ENCODE measurements around the gene CELF2.

Gene CELF2

DNA sequence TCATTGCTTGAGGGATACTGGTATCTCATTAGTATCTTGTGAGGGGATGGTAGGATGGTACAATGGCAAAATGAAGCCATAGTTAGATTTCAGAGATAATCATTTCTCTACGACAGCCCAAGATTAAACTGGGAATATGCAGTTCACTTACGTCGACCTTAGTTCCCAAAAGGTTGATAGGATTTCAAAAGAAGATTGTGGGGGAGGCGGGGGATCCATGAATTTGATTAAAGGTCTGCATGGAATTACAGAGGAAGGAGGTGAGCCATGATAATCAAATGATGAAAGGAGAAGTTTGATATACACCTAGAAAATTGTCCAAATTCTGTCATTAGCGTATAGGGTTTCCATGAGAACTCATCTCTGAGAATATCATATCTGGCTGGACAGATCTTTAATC is 206.6 kb downstream of the CELF2 start:
- TF ChIP-seq, protein P1, sequence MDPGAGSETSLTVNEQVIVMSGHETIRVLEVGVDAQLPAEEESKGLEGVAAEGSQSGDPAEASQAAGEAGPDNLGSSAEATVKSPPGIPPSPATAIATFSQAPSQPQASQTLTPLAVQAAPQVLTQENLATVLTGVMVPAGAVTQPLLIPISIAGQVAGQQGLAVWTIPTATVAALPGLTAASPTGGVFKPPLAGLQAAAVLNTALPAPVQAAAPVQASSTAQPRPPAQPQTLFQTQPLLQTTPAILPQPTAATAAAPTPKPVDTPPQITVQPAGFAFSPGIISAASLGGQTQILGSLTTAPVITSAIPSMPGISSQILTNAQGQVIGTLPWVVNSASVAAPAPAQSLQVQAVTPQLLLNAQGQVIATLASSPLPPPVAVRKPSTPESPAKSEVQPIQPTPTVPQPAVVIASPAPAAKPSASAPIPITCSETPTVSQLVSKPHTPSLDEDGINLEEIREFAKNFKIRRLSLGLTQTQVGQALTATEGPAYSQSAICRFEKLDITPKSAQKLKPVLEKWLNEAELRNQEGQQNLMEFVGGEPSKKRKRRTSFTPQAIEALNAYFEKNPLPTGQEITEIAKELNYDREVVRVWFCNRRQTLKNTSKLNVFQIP (CRISPR knock-in tag; IDR thresholded peaks at IDR 0.05; ENCODE audit: borderline replicate concordance, low read depth), result no peak
- TF ChIP-seq ZC3H10 (CRISPR knock-in tag; IDR thresholded peaks at IDR 0.05), result no peak
- no peak for ATAC-seq

DNA sequence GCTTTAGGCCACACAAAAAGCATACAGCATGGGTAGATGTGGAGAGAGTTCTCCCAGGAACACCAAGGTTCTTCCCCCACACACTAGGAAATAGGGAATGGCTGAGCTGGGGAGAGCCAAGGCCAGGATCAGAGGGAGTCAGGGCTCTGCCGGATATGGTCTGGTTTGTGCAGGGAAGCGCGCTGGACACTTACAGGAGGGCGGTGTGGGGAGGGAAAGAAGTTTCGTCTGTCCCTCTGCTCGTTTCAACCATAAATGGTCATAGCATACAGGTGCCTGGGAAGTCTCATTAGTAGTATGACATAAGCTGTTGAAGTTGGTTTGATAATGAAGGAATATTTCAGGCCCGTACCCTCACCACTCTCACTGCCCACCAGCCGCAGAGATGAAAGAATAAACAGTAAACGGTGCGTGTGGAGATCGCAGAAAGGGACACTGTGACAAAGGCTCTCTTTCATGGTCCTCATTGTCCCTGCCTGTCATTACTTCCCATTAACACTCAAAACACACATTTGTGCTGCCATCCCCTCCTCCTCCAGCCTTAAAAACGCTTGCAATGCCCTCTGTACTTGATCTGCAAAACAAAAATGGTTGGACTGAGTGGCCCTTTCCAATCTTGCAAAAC is 207.2 kb downstream of the CELF2 start:
- TF ChIP-seq OSR1 (CRISPR knock-in tag; IDR thresholded peaks at IDR 0.05), result no peak
- TF ChIP-seq ZNF70 (CRISPR knock-in tag; IDR thresholded peaks at IDR 0.05), result no peak
- no peak for TF ChIP-seq TOX (CRISPR knock-in tag; IDR thresholded peaks at IDR 0.05; ENCODE audit: borderline replicate concordance)
- TF ChIP-seq ZFP30 (CRISPR knock-in tag; IDR thresholded peaks at IDR 0.05), result no peak
- no peak for TF ChIP-seq ZNF8 (CRISPR knock-in tag; IDR thresholded peaks at IDR 0.05)
- TF ChIP-seq, protein P1 (CRISPR knock-in tag; IDR thresholded peaks at IDR 0.05; ENCODE audit: borderline replicate concordance, low read depth), result no peak
- TF ChIP-seq ZFP3 (CRISPR knock-in tag; IDR thresholded peaks at IDR 0.05), result no peak
- no peak for TF ChIP-seq ESRRG (CRISPR knock-in tag; IDR thresholded peaks at IDR 0.05)
- ATAC-seq, result no peak

DNA sequence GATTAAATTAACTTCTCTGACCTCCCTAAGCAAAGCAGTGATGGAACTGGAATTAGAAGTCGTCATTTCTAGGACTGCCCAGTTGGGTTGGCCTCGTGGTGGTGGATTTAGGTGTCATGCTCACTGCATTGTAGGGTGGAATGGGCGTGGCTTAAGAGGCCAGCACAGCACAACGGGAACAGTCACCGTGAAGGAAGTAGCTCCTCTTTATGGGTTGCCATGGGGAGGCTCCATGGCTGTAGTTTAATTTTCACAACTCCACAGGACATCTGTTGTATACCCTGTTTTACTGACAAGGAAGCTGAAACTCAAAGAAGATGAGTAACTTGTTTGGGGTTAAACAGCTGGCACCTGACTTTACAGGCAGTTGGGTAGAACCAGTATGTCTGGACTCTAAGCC is 208.3 kb downstream of the CELF2 start:
- no peak for ATAC-seq

DNA sequence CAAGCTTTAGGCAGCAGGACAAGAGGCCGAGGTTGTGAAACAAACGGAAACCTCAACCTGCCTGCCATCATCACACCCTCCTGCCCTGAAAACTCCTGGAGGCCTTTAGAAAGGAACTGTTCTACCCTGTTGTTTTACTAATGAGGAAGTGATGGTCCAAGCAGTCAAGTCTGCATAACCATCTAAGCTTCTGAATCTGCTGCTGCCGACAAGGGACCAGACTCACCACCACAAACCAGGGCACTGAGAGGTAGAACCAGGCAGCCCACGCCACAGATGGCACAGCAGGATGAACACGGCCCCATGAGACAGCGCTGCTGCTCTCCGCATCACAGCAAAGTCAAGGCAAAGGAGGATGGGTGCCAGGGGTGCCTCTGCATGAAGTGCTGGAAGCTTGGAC is 209.4 kb downstream of the CELF2 start:
- ATAC-seq, result no peak
- TF ChIP-seq TCF4 (CRISPR knock-in tag; IDR thresholded peaks at IDR 0.05; ENCODE audit: borderline replicate concordance) (no peak), RARB (CRISPR knock-in tag; IDR thresholded peaks at IDR 0.05) (no peak), ZNF70 (CRISPR knock-in tag; IDR thresholded peaks at IDR 0.05) (no peak), OSR1 (CRISPR knock-in tag; IDR thresholded peaks at IDR 0.05) (no peak), ISL1 (CRISPR knock-in tag; IDR thresholded peaks at IDR 0.05) (no peak), GLIS3 (CRISPR knock-in tag; IDR thresholded peaks at IDR 0.05) (no peak), ZC3H10 (CRISPR knock-in tag; IDR thresholded peaks at IDR 0.05) (no peak), BACH2 (CRISPR knock-in tag; IDR thresholded peaks at IDR 0.05; ENCODE audit: borderline replicate concordance) (no peak)
- TF ChIP-seq, protein P2, sequence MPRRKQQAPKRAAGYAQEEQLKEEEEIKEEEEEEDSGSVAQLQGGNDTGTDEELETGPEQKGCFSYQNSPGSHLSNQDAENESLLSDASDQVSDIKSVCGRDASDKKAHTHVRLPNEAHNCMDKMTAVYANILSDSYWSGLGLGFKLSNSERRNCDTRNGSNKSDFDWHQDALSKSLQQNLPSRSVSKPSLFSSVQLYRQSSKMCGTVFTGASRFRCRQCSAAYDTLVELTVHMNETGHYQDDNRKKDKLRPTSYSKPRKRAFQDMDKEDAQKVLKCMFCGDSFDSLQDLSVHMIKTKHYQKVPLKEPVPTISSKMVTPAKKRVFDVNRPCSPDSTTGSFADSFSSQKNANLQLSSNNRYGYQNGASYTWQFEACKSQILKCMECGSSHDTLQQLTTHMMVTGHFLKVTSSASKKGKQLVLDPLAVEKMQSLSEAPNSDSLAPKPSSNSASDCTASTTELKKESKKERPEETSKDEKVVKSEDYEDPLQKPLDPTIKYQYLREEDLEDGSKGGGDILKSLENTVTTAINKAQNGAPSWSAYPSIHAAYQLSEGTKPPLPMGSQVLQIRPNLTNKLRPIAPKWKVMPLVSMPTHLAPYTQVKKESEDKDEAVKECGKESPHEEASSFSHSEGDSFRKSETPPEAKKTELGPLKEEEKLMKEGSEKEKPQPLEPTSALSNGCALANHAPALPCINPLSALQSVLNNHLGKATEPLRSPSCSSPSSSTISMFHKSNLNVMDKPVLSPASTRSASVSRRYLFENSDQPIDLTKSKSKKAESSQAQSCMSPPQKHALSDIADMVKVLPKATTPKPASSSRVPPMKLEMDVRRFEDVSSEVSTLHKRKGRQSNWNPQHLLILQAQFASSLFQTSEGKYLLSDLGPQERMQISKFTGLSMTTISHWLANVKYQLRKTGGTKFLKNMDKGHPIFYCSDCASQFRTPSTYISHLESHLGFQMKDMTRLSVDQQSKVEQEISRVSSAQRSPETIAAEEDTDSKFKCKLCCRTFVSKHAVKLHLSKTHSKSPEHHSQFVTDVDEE (CRISPR knock-in tag; IDR thresholded peaks at IDR 0.05), result no peak
- TF ChIP-seq, protein P3, sequence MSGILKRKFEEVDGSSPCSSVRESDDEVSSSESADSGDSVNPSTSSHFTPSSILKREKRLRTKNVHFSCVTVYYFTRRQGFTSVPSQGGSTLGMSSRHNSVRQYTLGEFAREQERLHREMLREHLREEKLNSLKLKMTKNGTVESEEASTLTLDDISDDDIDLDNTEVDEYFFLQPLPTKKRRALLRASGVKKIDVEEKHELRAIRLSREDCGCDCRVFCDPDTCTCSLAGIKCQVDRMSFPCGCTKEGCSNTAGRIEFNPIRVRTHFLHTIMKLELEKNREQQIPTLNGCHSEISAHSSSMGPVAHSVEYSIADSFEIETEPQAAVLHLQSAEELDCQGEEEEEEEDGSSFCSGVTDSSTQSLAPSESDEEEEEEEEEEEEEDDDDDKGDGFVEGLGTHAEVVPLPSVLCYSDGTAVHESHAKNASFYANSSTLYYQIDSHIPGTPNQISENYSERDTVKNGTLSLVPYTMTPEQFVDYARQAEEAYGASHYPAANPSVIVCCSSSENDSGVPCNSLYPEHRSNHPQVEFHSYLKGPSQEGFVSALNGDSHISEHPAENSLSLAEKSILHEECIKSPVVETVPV (CRISPR knock-in tag; IDR thresholded peaks at IDR 0.05), result no peak

More for the DNA sequence above, 208.3 kb downstream of the CELF2 start:
- TF ChIP-seq TCF4 (CRISPR knock-in tag; IDR thresholded peaks at IDR 0.05; ENCODE audit: borderline replicate concordance) (no peak), ZNF565 (CRISPR knock-in tag; conservative IDR thresholded peaks at IDR 0.05; ENCODE audit: low read depth) (no peak), ESRRG (CRISPR knock-in tag; IDR thresholded peaks at IDR 0.05) (no peak)
- TF ChIP-seq, protein P4, sequence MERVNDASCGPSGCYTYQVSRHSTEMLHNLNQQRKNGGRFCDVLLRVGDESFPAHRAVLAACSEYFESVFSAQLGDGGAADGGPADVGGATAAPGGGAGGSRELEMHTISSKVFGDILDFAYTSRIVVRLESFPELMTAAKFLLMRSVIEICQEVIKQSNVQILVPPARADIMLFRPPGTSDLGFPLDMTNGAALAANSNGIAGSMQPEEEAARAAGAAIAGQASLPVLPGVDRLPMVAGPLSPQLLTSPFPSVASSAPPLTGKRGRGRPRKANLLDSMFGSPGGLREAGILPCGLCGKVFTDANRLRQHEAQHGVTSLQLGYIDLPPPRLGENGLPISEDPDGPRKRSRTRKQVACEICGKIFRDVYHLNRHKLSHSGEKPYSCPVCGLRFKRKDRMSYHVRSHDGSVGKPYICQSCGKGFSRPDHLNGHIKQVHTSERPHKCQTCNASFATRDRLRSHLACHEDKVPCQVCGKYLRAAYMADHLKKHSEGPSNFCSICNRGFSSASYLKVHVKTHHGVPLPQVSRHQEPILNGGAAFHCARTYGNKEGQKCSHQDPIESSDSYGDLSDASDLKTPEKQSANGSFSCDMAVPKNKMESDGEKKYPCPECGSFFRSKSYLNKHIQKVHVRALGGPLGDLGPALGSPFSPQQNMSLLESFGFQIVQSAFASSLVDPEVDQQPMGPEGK (CRISPR knock-in tag; IDR thresholded peaks at IDR 0.05; ENCODE audit: borderline replicate concordance), result no peak
- TF ChIP-seq, protein P2 (CRISPR knock-in tag; IDR thresholded peaks at IDR 0.05), result no peak
- TF ChIP-seq, protein P5, sequence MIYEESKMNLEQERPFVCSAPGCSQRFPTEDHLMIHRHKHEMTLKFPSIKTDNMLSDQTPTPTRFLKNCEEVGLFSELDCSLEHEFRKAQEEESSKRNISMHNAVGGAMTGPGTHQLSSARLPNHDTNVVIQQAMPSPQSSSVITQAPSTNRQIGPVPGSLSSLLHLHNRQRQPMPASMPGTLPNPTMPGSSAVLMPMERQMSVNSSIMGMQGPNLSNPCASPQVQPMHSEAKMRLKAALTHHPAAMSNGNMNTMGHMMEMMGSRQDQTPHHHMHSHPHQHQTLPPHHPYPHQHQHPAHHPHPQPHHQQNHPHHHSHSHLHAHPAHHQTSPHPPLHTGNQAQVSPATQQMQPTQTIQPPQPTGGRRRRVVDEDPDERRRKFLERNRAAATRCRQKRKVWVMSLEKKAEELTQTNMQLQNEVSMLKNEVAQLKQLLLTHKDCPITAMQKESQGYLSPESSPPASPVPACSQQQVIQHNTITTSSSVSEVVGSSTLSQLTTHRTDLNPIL (CRISPR knock-in tag; IDR thresholded peaks at IDR 0.05; ENCODE audit: low read depth), result no peak

Data from SK-N-SH treated with all-trans-retinoic acid at 6 μM for 48 hours (cell line).